Heart right ventricle (tissue), 16 donors: ENCODE data around the gene SMIM17. TPM values are rescaled to one million over a fixed set of nuclear protein-coding genes. Genes with fewer than 3 reads are reported as not detected.

Experiments used
- ATAC-seq, 8 donors: fragments of 200-7000 bp; cut with Tn5 transposase; one replicate each; pipeline ENCODE4 v1.9.1; 2020; ENCODE audit warnings: mild to moderate bottlenecking in 8 of 8, moderate library complexity in 8 of 8, moderate number of reproducible peaks in 1 of 8
- DNase-seq, 2 donors: peaks; one replicate each; pipeline ENCODE4 v3.0.0-alpha.2; 2020
- H3K27ac ChIP-seq, 10 donors: fragments of 200-600 bp; sonication (generic) in 2 of 10; one replicate each; pipeline versions ENCODE4 v1.5.0 to v1.8.0; 2020 to 2022; ENCODE audit warnings: mild to moderate bottlenecking in 3 of 10
- H3K27me3 ChIP-seq, 7 donors: fragments of 200-600 bp; one replicate each; pipeline ENCODE4 v1.8.0; 2021 to 2022; ENCODE audit warnings: mild to moderate bottlenecking in 2 of 7
- H3K36me3 ChIP-seq, 9 donors: fragments of 200-600 bp; sonication (generic) in 1 of 9; one replicate each; pipeline versions ENCODE4 v1.5.0 to v1.8.0; 2020 to 2022; ENCODE audit warnings: mild to moderate bottlenecking in 2 of 9
- H3K4me1 ChIP-seq, 9 donors: fragments of 200-600 bp; sonication (generic) in 1 of 9; one replicate each; pipeline versions ENCODE4 v1.5.0 to v1.8.0; 2020 to 2022; ENCODE audit warnings: mild to moderate bottlenecking in 4 of 9
- H3K4me3 ChIP-seq, 10 donors: fragments of 200-600 bp; sonication (generic) in 2 of 10; one replicate each; pipeline versions ENCODE4 v1.5.0 to v1.8.0; 2020 to 2022; ENCODE audit warnings: mild to moderate bottlenecking in 7 of 10, moderate library complexity in 2 of 10
- H3K9me3 ChIP-seq, 11 donors: fragments of 200-600 bp in 10 of 11; sonication (generic) in 2 of 11; one replicate each; pipeline versions ENCODE4 v1.5.0 to v1.8.0; 2013 to 2022; ENCODE audit warnings: mild to moderate bottlenecking in 2 of 11, control low read depth in 1 of 11, moderate library complexity in 1 of 11
- WGBS, 2 donors: extraction: QIAGEN DNeasy Blood & Tissue Kit; methylation state at CpG; one replicate each; pipeline ENCODE4 v1.1.7; 2013; ENCODE audit warnings: inconsistent platforms in 1 of 2; 5-methylcytosine and 5-hydroxymethylcytosine counted together
- intact Hi-C, 10 donors: fragments of 100-400 bp; cut with DNase I; formaldehyde crosslinking; loops; one replicate each; pipeline versions ENCODE4 v1.11.1 to v1.14.2; 2022
- polyA plus RNA-seq, 2 donors: library from polyadenylated mRNA; stranded (reverse); fragments of 200-250 nt; gene quantifications; one replicate each; pipeline ENCODE4 v1.2.3, GENCODE V29; 2013
- total RNA-seq, 10 donors: library from RNA; stranded (reverse); fragmentation: NEBNext Ultra II Directional in 3 of 10; extraction: Animal tissue kit (Norgen Biotek cat#: 25700) in 3 of 10; gene quantifications; one replicate each; pipeline versions ENCODE4 v1.2.1 to v1.2.4, GENCODE V29; 2021 to 2023
- TF ChIP-seq, protein P1 (sequence below), 9 donors: fragments of 200-600 bp; sonication (generic) in 2 of 9; IDR thresholded peaks; one replicate each; pipeline versions ENCODE4 v1.5.0 to v1.8.0; 2021 to 2022; ENCODE audit warnings: antibody characterized with exemption in 9 of 9, mild to moderate bottlenecking in 5 of 9, moderate library complexity in 1 of 9
- donor health status: Arrhythmogenic right ventricular cardiomyopathy.
- donor health status: ischemic (EF 13 %, LVEDD 7.1; RV severe dilation, severe dysfunction).
- donor health status: healthy with polysubstance abuse.
- donor health status: DM: no; HTN: yes; CAD: no.
- donor health status: DM: no; HTN: no; CAD: no.
- donor health status: ischemic (EF 25% LVEDD 6.9; RV normal size, moderate dysfunction).
- donor health status: ischemic (EF 25% LVEDD 5.7; RV mildly dilated, moderate dysfunction).
- donor health status: healthy.
- donor health status: DM: yes; HTN: yes; CAD: no.
- donor health status: Ischemic cardiomyopathy.
- donor health status: ischemic (EF 35%, LVEDD 5.7; RV mildly dilated, moderate dysfunction).
- donor health status: nonischemic (EF 11% LVEDD 7.7; RV severe dilation, severe dysfunction).
- donor health status: DM: yes; HTN: yes; CAD: no.
- donor health status: PGD.
- donor health status: ischemic (EF 29% LVEDD 5.4; RV normal size, mild dysfunction).
- donor health status: nonischemic (EF 23%, LVEDD 6.1; RV moderate dilation, normal function).

The SMIM17 gene
- total and polyA plus RNA-seq, 12 donors: 0.14 to 0.67 (median 0.35) TPM; not detected in 5

DNA sequence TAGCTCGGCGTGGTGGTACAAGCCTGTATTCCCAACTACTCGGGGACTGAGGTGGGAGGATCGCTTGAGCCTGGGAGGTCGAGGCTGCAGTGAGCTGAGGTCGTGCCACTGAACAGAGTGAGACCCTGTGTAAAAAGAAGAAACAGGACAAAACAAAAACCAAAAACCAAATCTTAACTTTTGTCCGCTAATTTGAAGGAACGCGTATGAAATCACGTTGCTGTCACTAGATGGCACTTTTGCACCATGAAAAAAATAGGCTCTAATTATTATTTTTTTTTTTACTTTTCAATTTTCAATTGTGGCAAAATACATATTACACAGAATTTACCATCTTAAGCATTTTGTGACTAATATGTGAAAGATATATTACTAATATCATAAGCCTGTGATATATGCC, 46.2 kb downstream of the SMIM17 start:
- Histone ChIP-seq H3K27ac (no peak overlapping the region), H3K4me3 (no peak overlapping the region), H3K27me3 (no peaks in the 10 kb centered on the region), H3K4me1 (no peaks in the 10 kb centered on the region), H3K36me3 (no peaks in the 10 kb centered on the region), H3K9me3 (peaks cover 0 to 8% (median 0%) of the 10 kb centered on the region in 11 donors)
- no peak for DNase-seq
- ATAC-seq: no peak
- intact Hi-C loops: no loop called here
- TF ChIP-seq, protein P1, sequence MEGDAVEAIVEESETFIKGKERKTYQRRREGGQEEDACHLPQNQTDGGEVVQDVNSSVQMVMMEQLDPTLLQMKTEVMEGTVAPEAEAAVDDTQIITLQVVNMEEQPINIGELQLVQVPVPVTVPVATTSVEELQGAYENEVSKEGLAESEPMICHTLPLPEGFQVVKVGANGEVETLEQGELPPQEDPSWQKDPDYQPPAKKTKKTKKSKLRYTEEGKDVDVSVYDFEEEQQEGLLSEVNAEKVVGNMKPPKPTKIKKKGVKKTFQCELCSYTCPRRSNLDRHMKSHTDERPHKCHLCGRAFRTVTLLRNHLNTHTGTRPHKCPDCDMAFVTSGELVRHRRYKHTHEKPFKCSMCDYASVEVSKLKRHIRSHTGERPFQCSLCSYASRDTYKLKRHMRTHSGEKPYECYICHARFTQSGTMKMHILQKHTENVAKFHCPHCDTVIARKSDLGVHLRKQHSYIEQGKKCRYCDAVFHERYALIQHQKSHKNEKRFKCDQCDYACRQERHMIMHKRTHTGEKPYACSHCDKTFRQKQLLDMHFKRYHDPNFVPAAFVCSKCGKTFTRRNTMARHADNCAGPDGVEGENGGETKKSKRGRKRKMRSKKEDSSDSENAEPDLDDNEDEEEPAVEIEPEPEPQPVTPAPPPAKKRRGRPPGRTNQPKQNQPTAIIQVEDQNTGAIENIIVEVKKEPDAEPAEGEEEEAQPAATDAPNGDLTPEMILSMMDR (IDR thresholded peaks at IDR 0.05): peak in 2 of 9 donors; percentile 16 to 34
- WGBS, 2 donors: 71 to 77% methylated on average over 10 of the region's 10 CpGs

- 72 to 80% methylated on average over 10 of the region's 10 CpGs for WGBS, 2 donors
- Histone ChIP-seq H3K27ac (no peak overlapping the region), H3K36me3 (no peaks in the 10 kb centered on the region), H3K27me3 (no peaks in the 10 kb centered on the region), H3K4me1 (no peaks in the 10 kb centered on the region), H3K9me3 (peaks cover 0 to 8% (median 0%) of the 10 kb centered on the region in 11 donors), H3K4me3 (no peak overlapping the region)
- DNase-seq: no peak
- ATAC-seq: no peak
- TF ChIP-seq, protein P1 (IDR thresholded peaks at IDR 0.05): no peak
- intact Hi-C loops: no loop called here
Observed at GRCh38 chr19:56690670-56691069, 47.7 kb downstream of the SMIM17 start.

GRCh38 chr19:56692206-56692895, 49.4 kb downstream of the SMIM17 start:
- peak in 4 of 8 donors; percentile 61 to 70 (median 64) for ATAC-seq
- Histone ChIP-seq H3K36me3 (no peaks in the 10 kb centered on the region), H3K9me3 (peaks cover 0 to 9% (median 0%) of the 10 kb centered on the region in 11 donors), H3K27ac (no peak overlapping the region), H3K4me3 (no peak overlapping the region), H3K27me3 (no peaks in the 10 kb centered on the region), H3K4me1 (no peaks in the 10 kb centered on the region)
- intact Hi-C loops: no loop called here
- 61% methylated on average over 8 of the region's 8 CpGs for WGBS, 2 donors
- no peak for DNase-seq
- TF ChIP-seq, protein P1 (IDR thresholded peaks at IDR 0.05): no peak

GRCh38 chr19:56699552-56699951, 56.6 kb downstream of the SMIM17 start:
- no peaks in the 10 kb centered on the region for H3K27me3 ChIP-seq
- no peaks in the 10 kb centered on the region for H3K36me3 ChIP-seq
- H3K9me3 ChIP-seq: peaks cover 0 to 69% (median 0%) of the 10 kb centered on the region in 11 donors
- no peaks in the 10 kb centered on the region for H3K4me1 ChIP-seq
- H3K4me3 ChIP-seq: no peak overlapping the region
- TF ChIP-seq, protein P1 (IDR thresholded peaks at IDR 0.05): no peak
- H3K27ac ChIP-seq: no peak overlapping the region
- DNase-seq (no peak), ATAC-seq (no peak)
- intact Hi-C loops: no loop called here
- WGBS, 2 donors: 63 to 71% methylated on average over 3 of the region's 3 CpGs
